Endothelial cell (in vitro differentiated cells): ENCODE data around the gene DNER. TPM values are rescaled to one million over a fixed set of nuclear protein-coding genes. Genes with fewer than 3 reads are reported as not detected.

Experiments used
- DNase-seq: peaks from one replicate; pipeline ENCODE4 v3.0.0; 2021; ENCODE audit warnings: low spot score
- H3K27ac Mint-ChIP-seq: one replicate; pipeline ENCODE4 v1.8.0; 2021; ENCODE audit warnings: mixed read lengths, inconsistent platforms; ENCODE audit not compliant: unreplicated experiment
- H3K27me3 Mint-ChIP-seq: one replicate; pipeline ENCODE4 v1.8.0; 2021; ENCODE audit warnings: mild to moderate bottlenecking, moderate library complexity, mixed read lengths, inconsistent platforms; ENCODE audit not compliant: unreplicated experiment
- H3K36me3 Mint-ChIP-seq: one replicate; pipeline ENCODE4 v1.8.0; 2021; ENCODE audit warnings: mild to moderate bottlenecking, low read depth, mixed read lengths, inconsistent platforms; ENCODE audit not compliant: unreplicated experiment
- H3K4me1 Mint-ChIP-seq: one replicate; pipeline ENCODE4 v1.8.0; 2021; ENCODE audit warnings: mild to moderate bottlenecking, mixed read lengths, inconsistent platforms; ENCODE audit not compliant: unreplicated experiment
- H3K4me3 Mint-ChIP-seq: one replicate; pipeline ENCODE4 v1.8.0; 2021; ENCODE audit warnings: mild to moderate bottlenecking, mixed read lengths, inconsistent platforms; ENCODE audit not compliant: unreplicated experiment
- H3K9me3 Mint-ChIP-seq: one replicate; pipeline ENCODE4 v1.8.0; 2021; ENCODE audit warnings: mixed read lengths, inconsistent platforms; ENCODE audit not compliant: unreplicated experiment
- total RNA-seq: library from RNA; stranded (reverse); fragmentation: NEBNext Ultra II Directional; extraction: Animal tissue kit (Norgen Biotek cat#: 25700); gene quantifications from one replicate; pipeline ENCODE4 v1.2.1, GENCODE V29; 2021; ENCODE audit not compliant: unreplicated experiment
- TF ChIP-seq, protein P1 (sequence below): fragments of 200-600 bp; sonication (generic); IDR thresholded peaks from one replicate; pipeline ENCODE4 v1.5.0; 2021; ENCODE audit warnings: antibody characterized with exemption; ENCODE audit not compliant: unreplicated experiment

The DNER gene
- total RNA-seq, 1 donor from 2014 or later, result 0.15 TPM

GRCh38 chr2:229669841-229670240, 44.5 kb downstream of the DNER start:
- TF ChIP-seq, protein P1, sequence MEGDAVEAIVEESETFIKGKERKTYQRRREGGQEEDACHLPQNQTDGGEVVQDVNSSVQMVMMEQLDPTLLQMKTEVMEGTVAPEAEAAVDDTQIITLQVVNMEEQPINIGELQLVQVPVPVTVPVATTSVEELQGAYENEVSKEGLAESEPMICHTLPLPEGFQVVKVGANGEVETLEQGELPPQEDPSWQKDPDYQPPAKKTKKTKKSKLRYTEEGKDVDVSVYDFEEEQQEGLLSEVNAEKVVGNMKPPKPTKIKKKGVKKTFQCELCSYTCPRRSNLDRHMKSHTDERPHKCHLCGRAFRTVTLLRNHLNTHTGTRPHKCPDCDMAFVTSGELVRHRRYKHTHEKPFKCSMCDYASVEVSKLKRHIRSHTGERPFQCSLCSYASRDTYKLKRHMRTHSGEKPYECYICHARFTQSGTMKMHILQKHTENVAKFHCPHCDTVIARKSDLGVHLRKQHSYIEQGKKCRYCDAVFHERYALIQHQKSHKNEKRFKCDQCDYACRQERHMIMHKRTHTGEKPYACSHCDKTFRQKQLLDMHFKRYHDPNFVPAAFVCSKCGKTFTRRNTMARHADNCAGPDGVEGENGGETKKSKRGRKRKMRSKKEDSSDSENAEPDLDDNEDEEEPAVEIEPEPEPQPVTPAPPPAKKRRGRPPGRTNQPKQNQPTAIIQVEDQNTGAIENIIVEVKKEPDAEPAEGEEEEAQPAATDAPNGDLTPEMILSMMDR, result no peak
- Mint-ChIP-seq H3K4me1 (peaks cover 24% of the 10 kb centered on the region), H3K27me3 (peaks cover 4% of the 10 kb centered on the region), H3K36me3 (no peaks in the 10 kb centered on the region), H3K4me3 (no peak overlapping the region), H3K27ac (no peak overlapping the region), H3K9me3 (no peaks in the 10 kb centered on the region)
- DNase-seq, result no peak

DNA sequence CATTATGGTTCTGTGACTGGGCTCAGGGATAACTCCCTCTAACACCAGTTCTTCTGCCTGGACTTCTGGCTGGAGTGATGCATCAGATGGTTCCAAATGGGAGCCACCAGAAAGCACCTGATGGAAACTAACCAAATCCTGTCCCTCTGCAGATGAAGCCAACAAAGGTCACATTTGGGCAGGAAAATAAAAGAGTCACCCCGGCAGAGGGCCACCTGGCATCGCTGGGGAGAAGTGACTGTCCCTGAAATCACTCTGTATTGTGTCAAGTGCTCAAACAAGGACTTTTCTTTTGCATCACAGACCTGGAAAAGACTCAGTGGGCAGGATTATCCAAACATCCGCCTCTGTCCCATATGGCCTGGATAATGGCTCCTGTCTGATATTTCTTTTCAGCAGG, 47.5 kb downstream of the DNER start:
- H3K36me3 Mint-ChIP-seq, result no peaks in the 10 kb centered on the region
- TF ChIP-seq, protein P1, result no peak
- H3K4me1 Mint-ChIP-seq, result peaks cover 10% of the 10 kb centered on the region
- H3K4me3 Mint-ChIP-seq, result no peak overlapping the region
- no peaks in the 10 kb centered on the region for H3K9me3 Mint-ChIP-seq
- no peak overlapping the region for H3K27ac Mint-ChIP-seq
- no peak for DNase-seq
- H3K27me3 Mint-ChIP-seq, result no peaks in the 10 kb centered on the region

DNA sequence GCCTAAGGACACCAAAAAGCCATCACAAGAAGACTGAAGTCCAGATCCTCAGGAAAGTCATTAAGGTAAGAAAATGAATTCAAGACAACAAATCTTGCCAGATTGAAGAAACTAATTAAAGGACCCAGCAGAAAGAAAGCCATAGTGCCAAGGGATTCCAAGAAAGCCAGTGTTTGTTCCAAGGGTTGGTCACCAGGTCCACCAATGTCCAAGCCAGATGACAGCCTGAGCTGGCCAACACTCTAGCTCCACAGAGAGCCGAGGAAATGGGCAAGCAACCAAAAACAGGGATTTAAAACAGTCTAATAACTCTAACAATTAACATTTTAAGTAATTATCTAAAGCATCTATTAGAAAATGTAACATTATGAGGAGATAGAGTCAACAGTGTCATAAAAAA, 49.2 kb downstream of the DNER start:
- no peak overlapping the region for H3K4me3 Mint-ChIP-seq
- TF ChIP-seq, protein P1, result no peak
- H3K36me3 Mint-ChIP-seq, result no peaks in the 10 kb centered on the region
- DNase-seq, result no peak
- no peak overlapping the region for H3K27ac Mint-ChIP-seq
- H3K4me1 Mint-ChIP-seq, result peaks cover 14% of the 10 kb centered on the region
- no peaks in the 10 kb centered on the region for H3K27me3 Mint-ChIP-seq
- no peaks in the 10 kb centered on the region for H3K9me3 Mint-ChIP-seq

DNA sequence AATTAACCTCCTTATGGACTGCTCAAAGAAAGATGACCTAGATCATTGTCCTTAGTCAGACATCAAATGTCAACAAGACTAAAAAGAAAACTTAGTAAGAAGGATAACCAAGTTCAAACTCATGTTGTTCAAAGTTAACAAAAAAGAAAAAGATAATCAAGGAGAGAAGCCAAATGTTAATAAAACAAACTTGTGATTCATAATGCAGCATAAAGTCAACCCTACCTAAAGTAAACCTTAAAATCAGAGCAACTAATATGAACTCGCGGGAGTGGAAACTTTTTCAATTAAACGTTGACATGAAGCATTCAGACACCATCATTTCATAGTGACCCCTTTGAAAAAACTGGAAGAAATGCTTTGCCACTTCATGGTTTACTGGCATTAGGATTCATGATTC, 52.9 kb downstream of the DNER start:
- no peak for DNase-seq
- Mint-ChIP-seq H3K27me3 (no peaks in the 10 kb centered on the region), H3K27ac (no peak overlapping the region), H3K4me3 (no peak overlapping the region), H3K4me1 (peaks cover 11% of the 10 kb centered on the region), H3K36me3 (no peaks in the 10 kb centered on the region), H3K9me3 (no peaks in the 10 kb centered on the region)
- TF ChIP-seq, protein P1, result no peak

- DNase-seq, result no peak
- TF ChIP-seq, protein P1, result no peak
- Mint-ChIP-seq H3K9me3 (no peaks in the 10 kb centered on the region), H3K27ac (no peak overlapping the region), H3K4me1 (peaks cover 11% of the 10 kb centered on the region), H3K36me3 (no peaks in the 10 kb centered on the region), H3K4me3 (no peak overlapping the region), H3K27me3 (no peaks in the 10 kb centered on the region)
Observed at GRCh38 chr2:229660951-229661350, 53.4 kb downstream of the DNER start.
